Amygdala (tissue), 56 donors: ENCODE results near the gene RAPGEF2.
A peak's percentile ranks its signal among the peaks of the same experiment; 100 is the strongest.
"Not testable (repeated sequence)": the region's sequence is repeated elsewhere in the genome, so short reads cannot be mapped to it uniquely, and the experiment has no call there.

Source experiments
- DNase-seq, 56 donors: peaks; one replicate each; lab custom pipeline; 2025; lab: John Stamatoyannopoulos, UW

The RAPGEF2 gene

DNA sequence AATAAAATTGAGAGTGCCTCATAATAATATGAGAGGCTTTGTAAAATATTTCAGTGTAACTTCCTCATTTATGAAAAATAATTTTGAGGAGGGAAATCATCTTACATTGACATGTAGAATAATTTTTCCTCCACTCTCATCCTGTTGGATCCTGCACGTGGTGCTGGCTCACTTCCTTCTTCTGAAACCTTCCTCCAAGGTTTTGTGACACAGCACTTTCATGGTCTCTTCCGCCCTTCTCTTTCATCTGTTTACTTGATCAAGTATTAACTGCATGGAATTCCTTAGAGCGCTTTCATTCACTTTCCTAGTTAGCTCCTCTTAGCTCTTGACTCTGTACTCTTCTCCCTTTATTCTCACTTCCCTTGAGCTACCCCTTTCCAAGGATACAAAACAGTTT, 246.5 kb downstream of the RAPGEF2 start:
- DNase-seq, result no peak

- peak in 6 of 56 donors; percentile 7 to 25 (median 16) for DNase-seq
Observed at GRCh38 chr4:159352609-159353008, 249.7 kb downstream of the RAPGEF2 start.

- DNase-seq, result no peak
Observed at GRCh38 chr4:159353422-159354116, 250.7 kb downstream of the RAPGEF2 start.

DNA sequence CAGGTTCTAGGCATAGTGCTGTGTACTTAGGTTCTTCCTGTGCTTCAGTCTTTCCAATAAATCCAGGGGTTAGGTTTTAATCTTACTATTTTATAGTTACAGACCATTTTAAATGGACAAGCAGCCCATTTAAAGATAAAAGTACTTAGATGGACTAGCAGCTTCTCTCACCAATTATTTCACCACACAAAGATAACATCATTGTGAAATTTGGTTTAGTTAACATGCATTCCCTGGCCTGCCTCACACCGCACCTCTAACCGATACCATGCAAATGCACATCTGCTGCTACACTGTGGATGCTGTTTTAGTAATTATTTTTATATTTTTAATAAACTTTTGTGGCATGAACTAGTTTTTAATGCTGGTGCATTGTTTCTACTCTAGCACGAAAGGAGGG, 252.6 kb downstream of the RAPGEF2 start:
- no peak for DNase-seq

GRCh38 chr4:159357350-159357749, 254.5 kb downstream of the RAPGEF2 start:
- DNase-seq, result no peak

- peak in 4 of 56 donors; percentile 6 to 11 (median 9) for DNase-seq
Observed at GRCh38 chr4:159358226-159358625, 255.3 kb downstream of the RAPGEF2 start.

GRCh38 chr4:159360549-159360948, 257.7 kb downstream of the RAPGEF2 start:
- DNase-seq, result no peak

DNA sequence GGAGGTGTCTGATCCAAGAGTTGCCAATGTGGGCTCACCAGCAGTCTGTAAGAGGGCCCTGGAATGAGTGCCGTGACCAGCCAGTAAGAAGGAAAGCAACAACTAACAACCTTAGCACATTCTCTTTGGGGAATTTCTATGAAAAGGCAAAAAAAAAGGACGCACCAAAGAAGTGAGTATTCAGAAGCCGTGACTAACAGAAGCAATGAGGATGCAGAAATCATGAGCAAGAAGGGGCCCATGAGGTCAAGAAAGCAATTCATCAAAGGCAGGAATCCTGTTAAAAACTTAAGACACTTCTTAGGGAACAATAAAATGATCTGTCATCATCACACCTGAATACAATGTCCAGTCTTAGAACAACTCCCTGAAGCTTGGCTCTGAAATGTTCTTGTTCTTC, 260.5 kb downstream of the RAPGEF2 start:
- DNase-seq, result no peak

GRCh38 chr4:159366966-159367780, 264.3 kb downstream of the RAPGEF2 start:
- no peak for DNase-seq

- DNase-seq, result no peak
Observed at GRCh38 chr4:159367781-159368080, 264.9 kb downstream of the RAPGEF2 start.

GRCh38 chr4:159368320-159368719, 265.4 kb downstream of the RAPGEF2 start:
- DNase-seq, result no peak

DNA sequence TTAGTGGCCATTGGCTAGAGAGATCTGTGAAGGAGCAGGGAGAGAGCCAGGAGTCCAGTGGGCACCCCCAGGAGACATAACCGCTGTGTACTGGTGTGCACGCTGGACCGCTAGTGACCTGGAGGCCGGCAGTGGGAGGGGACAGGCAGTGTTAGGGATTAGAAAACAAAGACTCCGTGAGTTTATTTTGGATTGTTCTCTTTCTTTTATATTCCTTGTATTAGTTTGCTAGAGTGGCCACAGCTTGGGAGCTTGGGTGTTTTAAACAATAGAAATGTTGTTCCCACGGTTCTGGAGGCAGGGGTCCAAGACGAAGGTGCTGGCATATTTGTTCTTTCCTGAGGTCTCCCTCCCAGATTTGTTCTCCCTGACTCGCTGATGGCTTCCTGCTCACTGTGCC, 266.4 kb downstream of the RAPGEF2 start:
- no peak for DNase-seq

GRCh38 chr4:159370286-159370685, 267.4 kb downstream of the RAPGEF2 start:
- no peak for DNase-seq

DNA sequence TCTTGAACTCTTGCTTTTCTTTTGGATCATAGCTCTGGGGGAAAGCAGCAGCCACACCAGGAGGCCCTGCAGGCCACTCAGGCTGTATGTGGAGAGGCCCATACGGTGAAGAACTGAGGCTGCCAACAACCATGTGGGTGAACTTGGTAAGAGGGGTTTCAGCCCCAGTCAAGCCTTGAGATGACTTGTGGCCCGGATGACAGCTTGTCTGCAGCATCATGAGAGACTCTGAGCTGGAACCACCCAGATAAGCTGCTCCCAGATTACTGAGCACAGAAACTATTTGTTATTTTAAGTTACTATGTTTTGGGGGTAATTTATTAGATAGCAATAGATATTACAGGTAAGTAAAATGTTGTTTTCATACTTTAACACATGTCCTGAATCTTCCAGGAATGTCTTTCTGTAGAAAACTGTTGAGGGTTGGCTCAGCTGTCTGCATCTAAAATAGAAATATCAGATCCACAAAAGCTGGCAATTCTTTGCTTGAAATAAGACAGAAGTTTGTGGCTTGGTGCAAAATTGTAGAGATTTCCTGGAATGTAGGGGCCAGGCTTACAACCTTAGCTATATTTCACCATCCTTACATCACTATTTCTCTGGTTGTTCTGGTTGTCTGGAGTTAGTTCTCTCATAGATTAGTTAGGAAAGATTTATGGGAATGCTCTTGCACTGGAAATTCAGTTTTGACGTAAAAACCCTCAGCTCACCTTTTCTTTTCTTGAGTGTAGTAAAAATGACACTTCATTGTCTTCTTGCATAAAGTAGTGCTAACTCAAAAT, 272.1 kb downstream of the RAPGEF2 start:
- no peak for DNase-seq

- no peak for DNase-seq
Observed at GRCh38 chr4:159376289-159376688, 273.4 kb downstream of the RAPGEF2 start.

- DNase-seq, result no peak
Observed at GRCh38 chr4:159378056-159378616, 275.3 kb downstream of the RAPGEF2 start.

DNA sequence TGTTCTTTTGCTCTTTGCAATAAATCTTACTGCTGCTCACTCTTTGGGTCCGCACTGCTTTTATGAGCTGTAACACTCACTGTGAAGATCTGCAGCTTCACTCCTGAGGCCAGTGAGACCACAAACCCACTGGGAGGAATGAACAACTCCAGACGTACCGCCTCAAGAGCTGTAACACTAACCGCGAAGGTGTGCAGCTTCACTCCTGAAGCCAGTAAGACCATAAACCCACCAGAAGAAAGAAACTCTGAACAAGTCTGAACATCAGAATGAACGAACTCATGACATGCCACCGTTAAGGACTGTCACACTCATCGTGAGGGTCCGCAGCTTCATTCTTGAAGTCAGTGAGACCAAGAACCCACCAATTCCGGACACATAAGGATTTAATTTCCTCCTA, 276.2 kb downstream of the RAPGEF2 start:
- not testable (repeated sequence) for DNase-seq

GRCh38 chr4:159379836-159380235, 277.0 kb downstream of the RAPGEF2 start:
- DNase-seq, result no peak

DNA sequence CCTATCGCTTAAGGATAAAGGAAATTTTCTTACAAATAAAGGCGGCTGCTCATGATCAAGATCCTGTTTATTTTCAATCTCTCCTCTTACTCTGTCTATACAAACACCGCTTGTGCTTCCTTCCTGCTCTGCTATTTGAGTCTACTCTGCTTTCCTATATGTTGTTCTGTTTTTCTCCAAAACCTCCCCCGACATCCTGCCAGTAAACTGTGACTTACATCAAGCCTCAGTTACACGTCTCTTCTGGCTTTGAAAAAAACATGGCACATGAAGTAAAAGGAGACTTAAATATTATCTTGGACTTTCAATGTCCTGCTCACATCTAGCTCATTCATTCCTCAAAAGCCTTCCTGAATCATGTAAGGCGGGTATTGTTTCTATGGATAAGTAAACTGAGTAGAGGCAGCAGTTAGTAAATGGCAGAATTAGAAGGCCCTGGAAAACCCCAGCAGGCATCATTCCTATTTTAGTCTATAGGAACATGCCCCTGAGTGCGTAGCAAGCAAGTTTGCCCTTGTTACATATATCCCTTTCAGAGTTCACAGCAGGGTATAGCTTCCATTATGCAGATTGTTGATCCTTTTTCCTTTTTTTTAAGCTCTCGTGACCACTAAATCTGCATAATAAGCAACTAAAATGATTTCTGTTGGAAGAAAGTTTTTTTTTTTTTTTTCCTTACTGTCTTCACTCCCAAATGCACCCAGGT, 280.1 kb downstream of the RAPGEF2 start:
- no peak for DNase-seq

GRCh38 chr4:159383562-159383931, 280.7 kb downstream of the RAPGEF2 start:
- DNase-seq, result no peak
